HEK293 (cell line): ENCODE measurements around the gene CASK.

ENCODE experiments used
- CTCF ChIA-PET: fragments of 350-600 bp; formaldehyde crosslinking; extraction: SDS; loops from one replicate; lab custom pipeline; 2021; ENCODE audit warnings: antibody characterized with exemption; lab: Yijun Ruan, JAX
- POLR2A ChIA-PET: fragments of 300-600 bp; formaldehyde crosslinking; extraction: SDS; loops from one replicate; lab custom pipeline; 2020; ENCODE audit warnings: antibody characterized with exemption, inconsistent platforms; lab: Yijun Ruan, JAX
- H3K27ac ChIP-seq: fragments of 200-500 bp; sonication (Bioruptor generic); 2 replicates; pipeline ENCODE4 v1.5.1; 2014; ENCODE audit warnings: low read depth, low read length, control low read depth, inconsistent platforms; ENCODE audit errors: extremely low read depth
- H3K36me3 ChIP-seq, 2 experiments: fragments of 200-500 bp in 1 of 2; sonication (Bioruptor generic) in 1 of 2; 1 replicate in 1 of 2; 2 replicates in 1 of 2; pipeline ENCODE4 v1.5.1; 2014 to 2017; ENCODE audit warnings: inconsistent platforms in 2 of 2, low read length in 2 of 2; ENCODE audit not compliant: control insufficient read depth in 2 of 2, insufficient read depth in 1 of 2
- H3K4me1 ChIP-seq: fragments of 200-500 bp; sonication (Bioruptor generic); 2 replicates; pipeline ENCODE4 v1.5.1; 2014; ENCODE audit warnings: mild to moderate bottlenecking, low read length, inconsistent platforms; ENCODE audit not compliant: control insufficient read depth, insufficient read depth
- H3K4me3 ChIP-seq: 2 replicates; pipeline ENCODE4 v1.5.1; 2011; ENCODE audit warnings: low read depth, mild to moderate bottlenecking, control low read depth, low read length, moderate library complexity
- H3K9me3 ChIP-seq: fragments of 200-500 bp; sonication (Bioruptor generic); 2 replicates; pipeline ENCODE4 v1.5.1; 2014; ENCODE audit warnings: low read depth, low read length, inconsistent platforms; ENCODE audit not compliant: control insufficient read depth, insufficient read depth
- BCL11A ChIP-seq: fragments of 450-650 bp; formaldehyde crosslinking; IDR thresholded peaks from 2 replicates; pipeline ENCODE4 v1.5.1; 2016; ENCODE audit warnings: low read depth, missing biosample characterization, missing genetic modification characterization
- GFI1B ChIP-seq: fragments of 450-650 bp; formaldehyde crosslinking; IDR thresholded peaks from 2 replicates; pipeline ENCODE4 v1.5.1; 2016; ENCODE audit warnings: missing biosample characterization, missing genetic modification characterization
- GLI2 ChIP-seq: fragments of 450-650 bp; formaldehyde crosslinking; IDR thresholded peaks from 2 replicates; pipeline ENCODE4; 2017; ENCODE audit warnings: missing biosample characterization, missing genetic modification characterization, low read depth, borderline replicate concordance
- KLF9 ChIP-seq: fragments of 450-650 bp; formaldehyde crosslinking; IDR thresholded peaks from 2 replicates; pipeline ENCODE4 v1.5.1; 2016; ENCODE audit warnings: missing biosample characterization, missing genetic modification characterization, low read depth
- OVOL3 ChIP-seq: fragments of 450-650 bp; formaldehyde crosslinking; IDR thresholded peaks from 2 replicates; pipeline ENCODE4 v1.5.1; 2016; ENCODE audit warnings: missing biosample characterization, missing genetic modification characterization
- SP3 ChIP-seq: fragments of 450-650 bp; formaldehyde crosslinking; IDR thresholded peaks from 2 replicates; pipeline ENCODE4 v1.5.1; 2016; ENCODE audit warnings: missing biosample characterization, missing genetic modification characterization
- YY1 ChIP-seq: fragments of 450-650 bp; formaldehyde crosslinking; IDR thresholded peaks from 2 replicates; pipeline ENCODE4 v1.5.1; 2018; ENCODE audit warnings: missing biosample characterization, missing genetic modification characterization
- ZBTB7A ChIP-seq: fragments of 450-650 bp; formaldehyde crosslinking; IDR thresholded peaks from 2 replicates; pipeline ENCODE4 v1.5.1; 2016; ENCODE audit warnings: low read depth, missing biosample characterization, missing genetic modification characterization
- ZNF121 ChIP-seq: fragments of 450-650 bp; formaldehyde crosslinking; IDR thresholded peaks from 2 replicates; pipeline ENCODE4 v1.5.1; 2016; ENCODE audit warnings: missing biosample characterization, missing genetic modification characterization
- ZNF133 ChIP-seq: fragments of 450-650 bp; formaldehyde crosslinking; IDR thresholded peaks from 2 replicates; pipeline ENCODE4 v1.5.1; 2016; ENCODE audit warnings: missing biosample characterization, missing genetic modification characterization
- ZNF140 ChIP-seq: fragments of 450-650 bp; formaldehyde crosslinking; IDR thresholded peaks from 2 replicates; pipeline ENCODE4 v1.5.1; 2016; ENCODE audit warnings: missing biosample characterization, missing genetic modification characterization
- ZNF302 ChIP-seq: fragments of 450-650 bp; formaldehyde crosslinking; IDR thresholded peaks from 2 replicates; pipeline ENCODE4 v1.5.1; 2016; ENCODE audit warnings: missing biosample characterization, missing genetic modification characterization, low read depth
- ZNF335 ChIP-seq: fragments of 450-650 bp; formaldehyde crosslinking; conservative IDR thresholded peaks from 2 replicates; pipeline ENCODE4 v1.5.1; 2016; ENCODE audit warnings: missing biosample characterization, missing genetic modification characterization
- ZNF416 ChIP-seq: fragments of 450-650 bp; formaldehyde crosslinking; IDR thresholded peaks from 2 replicates; pipeline ENCODE4 v1.5.1; 2016; ENCODE audit warnings: missing biosample characterization, missing genetic modification characterization
- ZNF473 ChIP-seq: fragments of 450-650 bp; formaldehyde crosslinking; IDR thresholded peaks from 2 replicates; pipeline ENCODE4 v1.5.1; 2017; ENCODE audit warnings: missing biosample characterization, missing genetic modification characterization
- ZNF530 ChIP-seq: fragments of 450-650 bp; formaldehyde crosslinking; IDR thresholded peaks from 2 replicates; pipeline ENCODE4 v1.5.1; 2016; ENCODE audit warnings: low read depth, missing biosample characterization, missing genetic modification characterization
- ZNF549 ChIP-seq: fragments of 450-650 bp; IDR thresholded peaks from 2 replicates; pipeline ENCODE4 v1.5.1; 2018; ENCODE audit warnings: missing biosample characterization, missing genetic modification characterization, mild to moderate bottlenecking, inconsistent platforms, moderate library complexity
- ZNF558 ChIP-seq: fragments of 450-650 bp; formaldehyde crosslinking; IDR thresholded peaks from 2 replicates; pipeline ENCODE4 v1.5.1; 2016; ENCODE audit warnings: missing biosample characterization, missing genetic modification characterization
- ZNF571 ChIP-seq: fragments of 450-650 bp; formaldehyde crosslinking; IDR thresholded peaks from 2 replicates; pipeline ENCODE4 v1.5.0; 2017; ENCODE audit warnings: missing biosample characterization, missing genetic modification characterization
- ZNF660 ChIP-seq: fragments of 450-650 bp; IDR thresholded peaks from 2 replicates; pipeline ENCODE4 v1.5.1; 2018; ENCODE audit warnings: missing biosample characterization, mild to moderate bottlenecking, missing genetic modification characterization
- ZSCAN30 ChIP-seq: fragments of 450-650 bp; IDR thresholded peaks from 2 replicates; pipeline ENCODE4 v1.5.1; 2018; ENCODE audit warnings: missing biosample characterization, mild to moderate bottlenecking, missing genetic modification characterization, moderate library complexity
- TF ChIP-seq, protein P1 (sequence below): fragments of 450-650 bp; formaldehyde crosslinking; IDR thresholded peaks from 2 replicates; pipeline ENCODE4 v1.5.1; 2016; ENCODE audit warnings: missing biosample characterization, missing genetic modification characterization, borderline replicate concordance
- TF ChIP-seq, protein P2 (sequence below): IDR thresholded peaks from 2 replicates; pipeline ENCODE4 v1.6.1; 2011; ENCODE audit warnings: mild to moderate bottlenecking, low read depth, low read length, borderline replicate concordance
- TF ChIP-seq, protein P3 (sequence below): fragments of 450-650 bp; formaldehyde crosslinking; IDR thresholded peaks from 2 replicates; pipeline ENCODE4 v1.5.1; 2016; ENCODE audit warnings: missing biosample characterization, missing genetic modification characterization
- TF ChIP-seq, protein P4 (sequence below): fragments of 450-650 bp; formaldehyde crosslinking; IDR thresholded peaks from 2 replicates; pipeline ENCODE4 v1.5.1; 2016; ENCODE audit warnings: missing biosample characterization, missing genetic modification characterization

CASK gene

DNA sequence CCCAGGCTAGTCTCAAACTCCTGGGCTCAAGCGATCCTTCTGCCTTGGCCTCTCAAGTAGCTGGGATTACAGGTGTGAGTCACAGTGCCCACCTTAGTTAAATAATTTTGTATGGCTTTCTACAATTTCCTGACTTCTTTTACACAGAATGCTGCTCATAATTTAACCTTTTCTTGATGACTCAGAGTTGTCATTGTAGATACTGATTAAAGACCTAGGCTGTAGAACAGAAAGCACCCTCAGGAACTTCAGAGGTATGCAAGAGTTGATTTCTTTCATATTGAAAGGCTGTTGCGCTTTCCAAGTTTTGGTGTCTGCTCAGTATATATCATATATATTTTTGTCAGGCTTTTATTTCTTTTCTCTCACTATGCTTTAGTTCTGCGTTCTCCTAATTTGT lies 255.7 kb downstream of the CASK start (continued):
- TF ChIP-seq, protein P1, sequence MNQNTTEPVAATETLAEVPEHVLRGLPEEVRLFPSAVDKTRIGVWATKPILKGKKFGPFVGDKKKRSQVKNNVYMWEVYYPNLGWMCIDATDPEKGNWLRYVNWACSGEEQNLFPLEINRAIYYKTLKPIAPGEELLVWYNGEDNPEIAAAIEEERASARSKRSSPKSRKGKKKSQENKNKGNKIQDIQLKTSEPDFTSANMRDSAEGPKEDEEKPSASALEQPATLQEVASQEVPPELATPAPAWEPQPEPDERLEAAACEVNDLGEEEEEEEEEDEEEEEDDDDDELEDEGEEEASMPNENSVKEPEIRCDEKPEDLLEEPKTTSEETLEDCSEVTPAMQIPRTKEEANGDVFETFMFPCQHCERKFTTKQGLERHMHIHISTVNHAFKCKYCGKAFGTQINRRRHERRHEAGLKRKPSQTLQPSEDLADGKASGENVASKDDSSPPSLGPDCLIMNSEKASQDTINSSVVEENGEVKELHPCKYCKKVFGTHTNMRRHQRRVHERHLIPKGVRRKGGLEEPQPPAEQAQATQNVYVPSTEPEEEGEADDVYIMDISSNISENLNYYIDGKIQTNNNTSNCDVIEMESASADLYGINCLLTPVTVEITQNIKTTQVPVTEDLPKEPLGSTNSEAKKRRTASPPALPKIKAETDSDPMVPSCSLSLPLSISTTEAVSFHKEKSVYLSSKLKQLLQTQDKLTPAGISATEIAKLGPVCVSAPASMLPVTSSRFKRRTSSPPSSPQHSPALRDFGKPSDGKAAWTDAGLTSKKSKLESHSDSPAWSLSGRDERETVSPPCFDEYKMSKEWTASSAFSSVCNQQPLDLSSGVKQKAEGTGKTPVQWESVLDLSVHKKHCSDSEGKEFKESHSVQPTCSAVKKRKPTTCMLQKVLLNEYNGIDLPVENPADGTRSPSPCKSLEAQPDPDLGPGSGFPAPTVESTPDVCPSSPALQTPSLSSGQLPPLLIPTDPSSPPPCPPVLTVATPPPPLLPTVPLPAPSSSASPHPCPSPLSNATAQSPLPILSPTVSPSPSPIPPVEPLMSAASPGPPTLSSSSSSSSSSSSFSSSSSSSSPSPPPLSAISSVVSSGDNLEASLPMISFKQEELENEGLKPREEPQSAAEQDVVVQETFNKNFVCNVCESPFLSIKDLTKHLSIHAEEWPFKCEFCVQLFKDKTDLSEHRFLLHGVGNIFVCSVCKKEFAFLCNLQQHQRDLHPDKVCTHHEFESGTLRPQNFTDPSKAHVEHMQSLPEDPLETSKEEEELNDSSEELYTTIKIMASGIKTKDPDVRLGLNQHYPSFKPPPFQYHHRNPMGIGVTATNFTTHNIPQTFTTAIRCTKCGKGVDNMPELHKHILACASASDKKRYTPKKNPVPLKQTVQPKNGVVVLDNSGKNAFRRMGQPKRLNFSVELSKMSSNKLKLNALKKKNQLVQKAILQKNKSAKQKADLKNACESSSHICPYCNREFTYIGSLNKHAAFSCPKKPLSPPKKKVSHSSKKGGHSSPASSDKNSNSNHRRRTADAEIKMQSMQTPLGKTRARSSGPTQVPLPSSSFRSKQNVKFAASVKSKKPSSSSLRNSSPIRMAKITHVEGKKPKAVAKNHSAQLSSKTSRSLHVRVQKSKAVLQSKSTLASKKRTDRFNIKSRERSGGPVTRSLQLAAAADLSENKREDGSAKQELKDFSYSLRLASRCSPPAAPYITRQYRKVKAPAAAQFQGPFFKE (tag by site-specific recombination) = no peak
- TF ChIP-seq, protein P2, sequence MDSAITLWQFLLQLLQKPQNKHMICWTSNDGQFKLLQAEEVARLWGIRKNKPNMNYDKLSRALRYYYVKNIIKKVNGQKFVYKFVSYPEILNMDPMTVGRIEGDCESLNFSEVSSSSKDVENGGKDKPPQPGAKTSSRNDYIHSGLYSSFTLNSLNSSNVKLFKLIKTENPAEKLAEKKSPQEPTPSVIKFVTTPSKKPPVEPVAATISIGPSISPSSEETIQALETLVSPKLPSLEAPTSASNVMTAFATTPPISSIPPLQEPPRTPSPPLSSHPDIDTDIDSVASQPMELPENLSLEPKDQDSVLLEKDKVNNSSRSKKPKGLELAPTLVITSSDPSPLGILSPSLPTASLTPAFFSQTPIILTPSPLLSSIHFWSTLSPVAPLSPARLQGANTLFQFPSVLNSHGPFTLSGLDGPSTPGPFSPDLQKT = no peak
- TF ChIP-seq KLF9 (tag by site-specific recombination) = no peak

DNA sequence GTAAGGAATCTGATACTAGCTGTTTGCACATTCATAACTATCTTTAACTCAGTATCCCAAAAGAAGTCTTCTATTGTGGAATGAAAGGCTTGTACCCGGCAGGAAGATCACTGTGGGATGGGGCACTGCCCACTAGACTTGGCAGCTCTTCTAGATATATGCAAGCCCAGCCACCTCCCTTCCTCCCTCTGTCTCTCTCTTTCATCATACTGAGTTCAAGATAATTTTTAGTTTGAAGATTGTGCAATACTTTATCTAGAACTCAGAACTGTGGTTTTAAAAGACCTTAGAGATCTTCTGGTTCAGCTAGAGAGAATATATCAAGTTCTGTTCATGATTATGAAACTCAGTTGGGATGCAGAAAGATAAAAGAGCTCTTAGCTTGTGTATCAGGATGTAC lies 257.1 kb downstream of the CASK start:
- H3K4me1 ChIP-seq = no peaks in the 10 kb centered on the region
- TF ChIP-seq ZNF416 (tag by site-specific recombination) (no peak), ZNF335 (tag by site-specific recombination) (no peak), OVOL3 (tag by site-specific recombination) (no peak), ZNF140 (tag by site-specific recombination) (no peak), ZNF121 (tag by site-specific recombination) (no peak), GLI2 (no peak), ZNF302 (tag by site-specific recombination) (no peak), ZNF549 (tag by site-specific recombination) (no peak), ZNF660 (tag by site-specific recombination) (no peak), SP3 (tag by site-specific recombination) (no peak), ZNF571 (no peak), GFI1B (tag by site-specific recombination) (no peak), ZSCAN30 (tag by site-specific recombination) (no peak), ZNF558 (no peak)
- TF ChIP-seq, protein P3, sequence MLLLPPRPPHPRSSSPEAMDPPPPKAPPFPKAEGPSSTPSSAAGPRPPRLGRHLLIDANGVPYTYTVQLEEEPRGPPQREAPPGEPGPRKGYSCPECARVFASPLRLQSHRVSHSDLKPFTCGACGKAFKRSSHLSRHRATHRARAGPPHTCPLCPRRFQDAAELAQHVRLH (tag by site-specific recombination) = no peak
- H3K9me3 ChIP-seq = no peaks in the 10 kb centered on the region
- ChIA-PET POLR2A (no interaction called here), CTCF (interaction anchor here (2.3 kb wide), 1 partner anchor 14 kb away, joined by 9 read pairs; no protein-coding TSS in a partner anchor)
- H3K27ac ChIP-seq = no peak overlapping the region
- H3K36me3 ChIP-seq = peaks cover 0 to 5% of the 10 kb centered on the region in 2 experiments; a peak in 1 of 3 replicates
- H3K4me3 ChIP-seq = no peak overlapping the region

DNA sequence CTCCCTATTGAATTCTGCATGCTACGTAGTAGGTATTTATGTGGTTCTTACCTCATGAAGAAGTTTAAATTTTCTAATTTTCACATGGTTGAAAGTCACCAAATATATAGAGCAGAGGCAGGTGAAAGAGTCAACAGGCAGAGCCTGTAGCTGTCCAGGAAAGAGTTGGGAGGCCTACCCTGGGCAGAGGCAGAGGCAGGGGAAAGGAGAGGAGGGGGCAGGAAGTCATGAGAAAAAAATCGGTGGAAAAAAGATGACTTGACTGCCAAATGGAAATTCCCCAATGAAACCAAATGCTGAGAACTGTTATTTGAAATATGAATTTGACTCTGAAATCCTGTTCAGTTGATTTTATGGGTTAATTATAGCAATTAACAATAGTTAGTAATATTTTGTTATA lies 257.7 kb downstream of the CASK start:
- ChIA-PET POLR2A (no interaction called here), CTCF (interaction anchor here (2.3 kb wide), 1 partner anchor 13 kb away, joined by 9 read pairs; no protein-coding TSS in a partner anchor)
- Histone ChIP-seq H3K9me3 (no peaks in the 10 kb centered on the region), H3K4me1 (no peaks in the 10 kb centered on the region), H3K27ac (no peak overlapping the region), H3K4me3 (no peak overlapping the region), H3K36me3 (peaks cover 0 to 5% of the 10 kb centered on the region in 2 experiments; a peak in 1 of 3 replicates)
- TF ChIP-seq ZBTB7A (tag by site-specific recombination) (no peak), BCL11A (tag by site-specific recombination) (no peak), OVOL3 (tag by site-specific recombination) (no peak), ZNF530 (tag by site-specific recombination) (no peak), ZNF133 (tag by site-specific recombination) (no peak), YY1 (tag by site-specific recombination) (no peak), ZNF473 (tag by site-specific recombination) (no peak)
- TF ChIP-seq, protein P4, sequence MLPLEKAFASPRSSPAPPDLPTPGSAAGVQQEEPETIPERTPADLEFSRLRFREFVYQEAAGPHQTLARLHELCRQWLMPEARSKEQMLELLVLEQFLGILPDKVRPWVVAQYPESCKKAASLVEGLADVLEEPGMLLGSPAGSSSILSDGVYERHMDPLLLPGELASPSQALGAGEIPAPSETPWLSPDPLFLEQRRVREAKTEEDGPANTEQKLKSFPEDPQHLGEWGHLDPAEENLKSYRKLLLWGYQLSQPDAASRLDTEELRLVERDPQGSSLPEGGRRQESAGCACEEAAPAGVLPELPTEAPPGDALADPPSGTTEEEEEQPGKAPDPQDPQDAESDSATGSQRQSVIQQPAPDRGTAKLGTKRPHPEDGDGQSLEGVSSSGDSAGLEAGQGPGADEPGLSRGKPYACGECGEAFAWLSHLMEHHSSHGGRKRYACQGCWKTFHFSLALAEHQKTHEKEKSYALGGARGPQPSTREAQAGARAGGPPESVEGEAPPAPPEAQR (tag by site-specific recombination) = no peak
